ENCODE data around the gene GLS.

GRCh38 chr2:190876631-190877030 lies 4.0 kb upstream of the GLS start:
- TF ChIP-seq POLR2AphosphoS5 (IDR thresholded peaks at IDR 0.05) (no peak), CTCF (IDR thresholded peaks at IDR 0.05) (no peak), POLR2A (IDR thresholded peaks at IDR 0.05) (no peak)
